NCI-H748 treated with DMSO at 0.1 percent for 48 hours (cell line): Measurements from ENCODE around the gene CELA3A.
"Not testable (repeated sequence)": the region's sequence is repeated elsewhere in the genome, so short reads cannot be mapped to it uniquely, and the experiment has no call there.

Experiments
- DNase-seq: peaks from one replicate; lab custom pipeline; 2025; lab: John Stamatoyannopoulos, UW

CELA3A gene

DNA sequence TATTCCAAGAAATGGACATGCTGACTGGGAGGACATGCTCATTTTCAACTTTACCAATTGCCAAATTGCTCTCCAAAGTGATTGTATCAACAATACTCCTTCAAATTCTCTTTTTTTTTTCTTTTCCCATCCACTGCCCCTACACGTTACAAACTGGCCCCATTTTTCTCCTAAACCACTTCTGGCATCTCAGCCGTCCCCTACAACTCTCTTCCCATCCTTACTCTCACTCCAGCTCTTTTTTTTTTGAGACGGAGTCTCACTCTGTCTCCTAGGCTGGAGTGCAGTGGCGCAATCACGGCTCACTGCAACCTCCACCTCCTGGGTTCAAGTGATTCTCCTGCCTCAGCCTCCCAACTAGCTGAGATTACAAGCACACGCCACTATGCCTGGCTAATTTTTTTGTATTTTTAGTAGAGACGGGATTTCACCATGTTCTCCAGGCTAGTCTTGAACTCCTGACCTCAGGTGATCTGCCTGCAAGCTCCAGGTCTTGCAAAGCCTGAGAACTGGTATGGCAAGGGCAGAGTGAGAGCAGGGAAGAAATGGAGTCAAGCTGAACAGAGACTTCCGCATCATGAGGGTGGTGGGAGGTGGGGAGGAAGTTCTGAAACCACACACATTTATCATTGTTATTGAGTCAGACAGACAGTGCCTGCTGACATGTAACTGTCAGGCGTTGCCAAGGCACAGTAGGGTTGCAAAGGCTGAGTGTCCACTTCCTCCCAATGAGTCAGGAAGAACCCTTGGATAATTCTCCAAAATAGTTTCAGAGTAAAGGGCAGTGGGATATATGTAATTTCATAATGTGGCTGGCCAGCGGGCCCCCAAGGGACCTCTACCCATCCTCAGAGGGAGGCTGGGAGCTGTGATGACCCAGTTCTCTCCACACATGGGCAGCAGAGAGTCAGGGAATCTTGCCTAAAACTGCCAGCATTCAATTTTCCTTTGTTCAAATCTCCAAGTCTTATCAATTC lies 17.4 kb downstream of the CELA3A start:
- DNase-seq, result no peak

DNA sequence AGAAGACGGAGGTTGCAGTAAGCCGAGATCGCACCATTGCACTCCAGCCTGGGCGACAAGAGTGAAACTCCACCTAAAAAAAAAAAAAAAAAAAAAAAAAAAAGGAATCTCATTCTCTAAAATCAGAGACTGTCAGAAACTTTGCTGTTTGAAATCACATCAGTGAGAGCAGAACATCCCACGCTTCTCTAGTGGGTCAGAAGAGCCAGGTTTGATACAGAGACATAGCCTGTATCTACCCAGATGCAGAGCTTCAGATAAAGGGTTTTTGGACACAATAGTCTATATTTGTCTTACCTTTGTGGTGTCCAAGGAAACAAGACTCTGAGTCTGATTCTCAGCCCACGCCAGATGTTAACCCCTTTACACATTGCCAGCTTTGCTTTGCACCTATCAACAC lies 19.6 kb downstream of the CELA3A start:
- no peak for DNase-seq

GRCh38 chr1:22024485-22025367 lies 23.3 kb downstream of the CELA3A start:
- peak; percentile 76 for DNase-seq

DNA sequence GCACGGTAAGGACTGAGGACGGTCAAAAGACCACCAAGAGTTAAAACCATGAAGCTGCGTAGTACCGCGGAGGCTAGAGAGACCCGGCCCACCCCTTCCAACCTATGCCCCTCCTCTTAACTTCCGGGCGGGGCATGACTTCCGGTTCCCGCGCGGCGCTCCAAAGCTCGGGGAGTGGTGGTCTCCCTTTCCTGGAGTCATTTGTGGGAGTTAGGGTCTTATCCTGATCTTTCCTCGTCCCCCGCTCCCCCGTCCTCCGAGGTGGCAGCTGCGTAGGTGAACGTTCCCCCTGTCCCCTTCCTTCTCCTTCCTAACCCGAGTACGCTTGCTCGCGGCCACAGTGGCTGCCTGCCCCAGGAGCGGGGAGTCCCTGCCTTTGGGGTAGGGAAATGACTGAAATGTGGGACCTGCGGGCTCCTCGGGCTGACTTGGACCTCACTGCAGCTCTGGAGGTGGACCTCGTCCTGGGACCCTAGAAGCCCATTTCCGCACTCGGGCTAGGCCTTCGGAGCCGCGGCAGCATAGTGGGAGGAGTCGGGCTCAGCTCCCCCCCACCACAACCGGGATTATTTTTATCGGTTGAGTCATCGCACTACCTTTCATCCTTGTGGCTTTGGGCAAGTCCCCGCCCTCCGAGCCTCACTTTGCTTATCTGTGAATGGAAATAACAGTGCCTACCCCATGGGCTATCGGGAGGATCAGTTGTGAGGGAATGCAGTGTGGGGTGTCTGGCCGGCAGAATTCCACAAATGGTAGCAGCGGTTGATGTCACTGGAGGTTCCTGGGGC lies 24.1 kb downstream of the CELA3A start:
- peak; percentile 76 for DNase-seq

DNA sequence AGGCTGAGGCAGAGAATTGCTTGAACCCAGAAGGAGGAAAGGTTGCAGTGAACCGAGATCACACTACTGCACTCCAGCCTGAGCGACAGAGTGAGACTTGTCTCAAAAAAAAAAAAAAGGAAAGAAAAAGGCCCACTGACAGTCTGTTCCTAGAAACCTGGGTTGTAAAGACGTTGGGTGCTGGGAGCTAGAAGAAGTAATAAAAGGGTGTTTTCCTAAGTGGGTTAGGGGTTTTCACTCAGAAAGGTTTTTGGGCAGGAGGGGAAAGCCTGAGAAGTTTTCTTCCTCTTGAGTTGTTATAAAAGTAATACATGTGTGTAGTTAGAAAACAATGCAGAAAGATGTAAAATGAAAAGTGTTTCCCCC lies 25.4 kb downstream of the CELA3A start:
- no peak for DNase-seq

DNA sequence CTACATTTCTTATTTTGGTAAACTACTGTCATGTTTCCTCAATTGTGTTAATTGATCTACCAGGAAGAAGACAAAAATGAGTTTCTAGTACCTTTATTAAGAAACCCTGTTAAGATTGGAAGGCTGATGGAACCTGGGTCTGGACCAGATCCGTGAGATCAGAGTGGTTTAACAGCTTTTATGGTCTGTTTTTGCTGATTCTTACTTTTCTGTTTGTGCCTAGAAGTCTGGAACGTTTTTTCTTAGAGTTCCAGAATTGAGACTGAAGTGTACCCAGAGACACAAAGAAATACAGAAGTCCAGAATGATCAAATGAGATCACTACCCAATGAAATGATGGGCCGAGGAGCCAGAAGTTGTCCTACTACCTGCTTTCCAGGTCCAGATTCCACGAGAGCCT lies 28.6 kb downstream of the CELA3A start:
- DNase-seq, result no peak

- DNase-seq, result no peak
Observed at GRCh38 chr1:22030473-22030872, 29.0 kb downstream of the CELA3A start.

- no peak for DNase-seq
Observed at GRCh38 chr1:22031214-22031962, 29.9 kb downstream of the CELA3A start.

GRCh38 chr1:22034834-22035233 lies 33.4 kb downstream of the CELA3A start:
- not testable (repeated sequence) for DNase-seq

GRCh38 chr1:22037520-22037919 lies 36.1 kb downstream of the CELA3A start:
- DNase-seq, result no peak

DNA sequence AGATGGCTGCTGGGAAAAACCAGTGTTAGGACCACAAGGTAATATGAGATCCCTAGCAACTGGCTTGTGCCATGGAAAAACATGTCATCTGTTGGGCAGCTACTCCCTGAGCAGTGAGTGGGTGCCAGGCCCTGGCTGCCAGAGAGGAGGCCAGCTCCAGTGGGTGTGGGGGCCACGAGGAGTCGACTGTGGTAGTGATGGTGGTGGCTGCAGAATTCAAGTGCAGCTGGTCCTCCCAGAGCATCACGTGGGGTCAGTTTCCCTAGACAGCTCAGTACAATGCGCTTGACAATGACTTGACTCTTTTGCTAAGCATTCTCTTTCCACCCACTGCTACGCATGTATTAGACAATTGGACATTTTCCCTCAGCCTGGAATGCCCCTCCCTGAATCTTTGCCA lies 36.6 kb downstream of the CELA3A start:
- no peak for DNase-seq

GRCh38 chr1:22039594-22040285 lies 38.3 kb downstream of the CELA3A start:
- DNase-seq, result peak; percentile 64

DNA sequence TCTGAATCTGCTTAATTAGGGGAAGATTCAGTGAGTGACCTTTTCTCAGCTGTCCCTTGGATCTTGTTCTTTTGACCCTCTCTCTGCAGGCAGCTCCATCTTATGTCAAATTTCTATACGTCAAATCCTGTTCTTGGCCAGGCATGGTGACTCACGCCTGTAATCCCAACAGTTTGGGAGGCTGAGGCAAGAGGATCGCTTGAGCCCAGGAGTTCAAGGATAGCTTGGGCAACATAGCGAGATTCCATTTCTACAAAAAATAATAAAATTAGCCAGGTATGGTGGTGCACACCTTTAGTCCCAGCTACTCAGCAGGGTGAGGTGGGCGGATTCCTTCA lies 38.8 kb downstream of the CELA3A start:
- DNase-seq, result no peak

GRCh38 chr1:22041505-22041904 lies 40.0 kb downstream of the CELA3A start:
- no peak for DNase-seq

DNA sequence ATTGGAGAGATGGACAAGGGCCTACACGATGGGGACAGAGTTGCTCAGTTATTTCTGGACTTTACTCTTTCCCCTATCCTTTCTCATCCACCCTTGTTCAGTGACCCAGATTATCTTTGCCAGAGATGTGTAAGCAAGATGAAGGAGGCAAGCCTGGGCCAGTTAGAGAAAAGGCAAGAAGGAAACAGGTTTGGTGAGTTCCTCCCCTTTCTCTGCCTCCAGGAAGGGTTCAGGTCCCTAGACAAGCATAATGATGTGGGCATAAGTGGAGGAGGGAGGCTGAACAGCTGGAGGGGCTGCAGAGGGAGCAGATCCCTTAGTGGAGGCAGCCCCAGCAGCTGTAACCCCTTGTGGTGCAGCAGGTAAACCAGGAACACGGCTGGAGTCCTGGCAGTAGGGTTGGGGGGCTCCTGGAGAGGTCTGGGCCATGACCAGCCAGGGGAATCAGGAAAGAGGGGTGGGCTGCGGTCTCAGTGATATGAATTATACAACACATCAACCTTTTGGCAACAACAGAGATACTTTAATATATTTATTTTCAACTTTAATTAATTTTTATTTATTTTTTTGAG lies 41.8 kb downstream of the CELA3A start:
- DNase-seq, result no peak

- no peak for DNase-seq
Observed at GRCh38 chr1:22044690-22045420, 43.4 kb downstream of the CELA3A start.

DNA sequence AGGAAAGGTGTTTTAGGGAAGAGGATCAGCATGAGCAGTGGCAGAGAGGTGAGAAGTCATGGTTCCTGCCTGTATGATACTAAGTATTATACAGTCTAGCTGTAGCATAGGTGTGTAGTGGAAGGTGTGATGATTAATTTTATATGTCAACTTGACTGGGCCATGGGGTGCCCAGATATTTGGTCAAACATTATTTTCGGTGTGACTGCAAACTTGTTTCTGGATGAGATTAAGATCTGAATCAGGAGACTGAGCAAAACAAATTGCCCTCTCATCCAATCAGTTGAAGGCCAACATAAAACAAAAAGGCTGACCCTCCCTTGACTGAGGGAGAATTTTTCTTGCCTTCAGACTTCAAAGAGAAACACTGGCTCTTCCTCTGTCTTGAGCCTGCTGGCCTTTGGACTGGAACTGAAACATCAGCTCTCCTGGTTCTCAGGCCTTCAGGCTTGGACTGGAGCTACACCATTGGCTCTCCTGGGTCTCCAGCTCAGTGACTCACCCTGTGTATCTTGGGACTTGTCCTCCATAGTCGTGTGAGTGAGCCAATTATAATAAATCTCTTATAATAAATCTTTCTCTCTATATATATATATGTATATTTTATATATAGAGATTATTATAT lies 44.3 kb downstream of the CELA3A start:
- DNase-seq, result no peak

DNA sequence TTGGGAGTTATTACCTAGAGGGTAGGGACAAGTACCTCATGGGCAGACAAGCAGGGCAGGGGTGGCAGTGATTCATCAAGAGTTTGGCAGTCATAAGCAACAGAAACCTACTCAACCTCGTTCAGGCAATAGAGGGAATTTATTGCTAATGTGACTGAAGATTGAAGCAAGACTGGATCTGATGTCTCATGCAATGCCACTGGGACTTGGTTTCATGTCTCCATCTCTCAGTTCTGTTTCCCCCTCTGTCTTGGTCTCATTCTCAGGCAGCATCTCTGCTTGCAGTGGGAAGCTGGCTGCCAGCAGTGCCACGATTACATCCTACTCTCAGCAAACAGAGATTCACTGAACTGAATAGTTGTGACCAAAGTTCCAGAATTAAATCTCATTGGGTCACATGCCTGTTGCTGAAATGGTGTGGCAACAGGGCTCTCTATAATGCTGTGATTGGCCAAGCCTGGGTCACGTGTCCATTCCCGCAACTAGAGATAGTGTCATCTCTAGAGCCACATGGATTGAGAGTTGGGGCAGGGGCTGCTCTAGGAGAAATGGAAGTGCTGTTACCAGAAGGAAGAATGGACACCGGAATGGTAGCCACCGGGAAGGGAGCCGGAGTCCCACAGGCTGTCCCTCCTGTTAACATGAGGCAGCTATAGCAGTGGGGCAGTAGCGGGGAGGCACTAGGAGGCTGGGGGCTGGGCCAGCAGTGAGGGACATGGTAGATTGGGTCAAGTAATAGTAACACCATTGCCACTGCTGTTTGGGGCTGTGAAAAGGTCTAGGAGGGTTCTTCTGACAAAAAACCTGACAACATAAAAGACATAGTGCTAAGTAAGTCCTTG lies 47.1 kb downstream of the CELA3A start:
- DNase-seq, result no peak
